ENCODE results near the gene CPTP. TPM values are rescaled to one million over a fixed set of nuclear protein-coding genes. Genes with fewer than 3 reads are reported as not detected.

The CPTP gene
- 10 to 100 TPM; 11.5 to 29.3 (median 19.1) TPM for total RNA-seq
- 10 to 100 TPM; 17.7 to 26.5 TPM for polyA plus RNA-seq
- 17.8 reads per million, percentile 48 among the genes with 10 or more reads in this experiment for total RNA-seq

DNA sequence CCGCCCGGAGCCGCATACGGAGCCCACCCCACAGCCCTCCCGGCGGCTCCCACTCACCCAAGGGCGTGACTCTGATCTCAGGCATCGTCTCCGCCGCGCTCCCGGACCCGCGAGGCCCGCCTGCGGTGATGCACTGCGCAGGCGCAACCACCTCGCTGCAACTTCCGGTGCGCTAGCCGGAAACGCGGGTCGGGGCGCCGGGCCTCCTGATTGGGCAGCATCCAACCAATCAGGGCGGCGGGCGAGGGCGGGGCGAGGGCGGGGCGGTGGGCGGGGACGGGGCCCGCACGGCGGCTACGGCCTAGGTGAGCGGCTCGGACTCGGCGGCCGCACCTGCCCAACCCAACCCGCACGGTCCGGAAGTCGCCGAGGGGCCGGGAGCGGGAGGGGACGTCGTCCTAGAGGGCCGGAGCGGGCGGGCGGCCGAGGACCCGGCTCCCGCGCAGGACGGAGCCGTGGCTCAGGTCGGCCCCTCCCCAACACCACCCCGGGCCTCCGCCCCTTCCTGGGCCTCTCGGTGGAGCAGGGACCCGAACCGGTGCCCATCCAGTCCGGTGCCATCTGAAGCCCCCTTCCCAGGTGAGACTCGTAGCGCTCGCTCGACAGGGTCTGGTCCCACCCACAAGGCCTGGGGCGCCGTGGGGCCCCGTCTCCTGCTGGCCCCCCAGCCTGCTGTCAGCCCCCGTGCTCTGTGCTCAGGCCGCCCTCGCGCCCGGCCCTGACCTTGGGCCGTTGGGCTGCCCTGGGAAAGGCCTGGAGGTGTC is at the start of gene CPTP, which contains the start of gene INTS11:
Gene CPTP (plus strand): TSS at position 279 of the 764 bp plus-strand sequence. CDS start 2,109 bp downstream, outside the sequence.
Gene INTS11 (minus strand): TSS at position 137 of the 764 bp plus-strand sequence. CDS start 52 bp downstream, at position 85.
- peaks cover 0 to 3% (median 0%) of the 10 kb centered on the region in 5 donors for H3K36me3 Mint-ChIP-seq

DNA sequence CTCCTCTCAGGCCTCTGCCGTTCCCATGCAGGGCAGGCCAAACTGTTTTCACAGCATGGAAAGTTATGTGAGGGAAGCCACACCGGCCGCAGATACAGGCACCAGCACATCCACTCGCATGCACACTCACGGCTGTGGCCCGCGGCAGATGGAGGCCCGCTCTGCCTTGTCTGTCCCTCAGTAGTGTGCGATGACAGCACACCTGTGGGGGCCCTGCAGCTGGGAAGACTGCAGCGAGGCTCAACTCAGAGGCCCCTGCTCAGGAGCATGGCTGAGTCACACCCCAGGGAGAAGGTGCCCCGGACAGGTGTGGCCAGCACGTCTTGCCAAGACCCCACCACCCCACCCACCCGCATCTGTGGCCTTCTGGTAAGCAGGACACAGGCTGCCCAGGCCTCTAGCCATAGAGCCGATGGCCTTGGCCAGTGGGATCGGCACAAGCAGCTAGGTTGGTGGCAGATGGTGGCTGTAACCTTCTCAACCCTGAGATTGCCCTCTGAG is 49.6 kb upstream of the CPTP start:
- intact Hi-C loops (cut with micrococcal nuclease) = loop anchor here (2.0 to 5.0 kb wide), 3 partner anchors 63 to 243 kb away; partner anchors contain the start of genes CCNL2 (in 1 of the 2) and TNFRSF4 (in 1 of the 2)
- H3K27ac ChIP-seq (ENCODE audit: low read depth, low read length) = no peak overlapping the region
- Mint-ChIP-seq H3K27me3 (no peaks in the 10 kb centered on the region), H3K4me1 (peaks cover 18 to 37% (median 30%) of the 10 kb centered on the region in 7 donors), H3K4me3 (peak overlapping the region; percentile 52 to 90 (median 68)), H3K27ac (peak overlapping the region in 3 of 9 donors; percentile 24 to 62 (median 48)), H3K9me3 (no peaks in the 10 kb centered on the region), H3K36me3 (peaks cover 0 to 11% (median 0%) of the 10 kb centered on the region in 5 donors)
- no peaks in the 10 kb centered on the region for H3K27me3 ChIP-seq (ENCODE audit: control insufficient read depth in 2 of 2, insufficient read depth in 2 of 2, low read length in 2 of 2)
- H3K9me3 ChIP-seq (ENCODE audit: control insufficient read depth in 2 of 3, low read length in 3 of 3) = no peaks in the 10 kb centered on the region
- H3K36me3 ChIP-seq (ENCODE audit: control insufficient read depth in 2 of 3, insufficient read depth in 3 of 3, low read length in 3 of 3) = peaks cover 0 to 8% (median 0%) of the 10 kb centered on the region in 3 experiments
- POLR2A ChIA-PET = no interaction called here
- peak overlapping the region; percentile 61 for H3K4me3 ChIP-seq (ENCODE audit: low read length)
- DNase-seq = no peak
- H3K4me1 ChIP-seq (ENCODE audit: control insufficient read depth in 2 of 2, insufficient read depth in 2 of 2, low read length in 2 of 2) = peaks cover 28 to 35% of the 10 kb centered on the region in 2 donors
- no peak for ATAC-seq
- CTCF ChIA-PET = no interaction called here

More for the DNA sequence above, at the start of gene CPTP, which contains the start of gene INTS11:
- Mint-ChIP-seq H3K9me3 (peaks cover 0 to 3% (median 0%) of the 10 kb centered on the region in 11 donors), H3K4me1 (peaks cover 12 to 53% (median 31%) of the 10 kb centered on the region in 7 donors), H3K27me3 (no peaks in the 10 kb centered on the region), H3K27ac (peak within 1 kb of the TSS; percentile 67 to 94 (median 91)), H3K4me3 (peak within 1 kb of the TSS; percentile 83 to 96 (median 90))
- POLR2A ChIA-PET = interaction anchor here (0.9 to 1.7 kb wide), 8 partner anchors 12 to 51 kb away, joined by 3 to 5 read pairs (median 4); partner anchors contain the start of genes ACAP3, AURKAIP1 and UBE2J2
- peak within 1 kb of the TSS; percentile 77 for H3K4me3 ChIP-seq (ENCODE audit: low read length)
- peaks cover 18 to 34% of the 10 kb centered on the region in 2 donors for H3K4me1 ChIP-seq (ENCODE audit: control insufficient read depth in 2 of 2, insufficient read depth in 2 of 2, low read length in 2 of 2)
- CTCF ChIA-PET = no interaction called here
- peaks cover 0 to 43% (median 0%) of the 10 kb centered on the region in 3 experiments for H3K36me3 ChIP-seq (ENCODE audit: control insufficient read depth in 2 of 3, insufficient read depth in 3 of 3, low read length in 3 of 3)
- peak within 1 kb of the TSS; percentile 92 for H3K27ac ChIP-seq (ENCODE audit: low read depth, low read length)
- ATAC-seq (peak; percentile 93), DNase-seq (peak; percentile 93 to 97 (median 95))
- H3K27me3 ChIP-seq (ENCODE audit: control insufficient read depth in 2 of 2, insufficient read depth in 2 of 2, low read length in 2 of 2) = no peaks in the 10 kb centered on the region
- no peaks in the 10 kb centered on the region for H3K9me3 ChIP-seq (ENCODE audit: control insufficient read depth in 2 of 3, low read length in 3 of 3)
- intact Hi-C loops (cut with micrococcal nuclease) = loop anchor here (1.0 to 2.0 kb wide), 6 partner anchors 16 to 208 kb away; partner anchors contain the start of genes DVL1 (in 2 of the 2), PUSL1 (in 2 of the 2), AURKAIP1 (in 1 of the 2) and C1orf159 (in 1 of the 2)

DNA sequence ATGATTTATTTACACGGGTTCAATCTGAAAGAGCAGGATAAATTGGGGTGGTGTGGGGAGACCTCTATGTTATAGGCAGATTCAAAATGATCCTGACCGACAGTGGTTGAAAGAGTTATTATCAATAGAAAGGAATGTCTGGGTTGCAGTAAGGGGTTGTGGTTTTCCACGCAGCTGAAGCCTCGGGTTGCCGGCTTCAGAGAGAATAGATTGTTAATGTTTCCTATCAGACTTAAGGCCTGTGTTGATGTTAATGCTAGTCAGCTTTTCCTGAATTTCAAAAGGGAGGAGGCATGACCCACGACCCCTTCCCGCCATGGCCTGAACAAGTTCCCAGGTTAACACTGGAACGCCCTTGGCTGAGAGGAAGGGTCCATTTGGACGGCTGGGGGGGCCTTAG is 48.8 kb upstream of the CPTP start:
- Histone ChIP-seq H3K36me3 (ENCODE audit: control insufficient read depth in 2 of 3, insufficient read depth in 3 of 3, low read length in 3 of 3) (peaks cover 0 to 7% (median 0%) of the 10 kb centered on the region in 3 experiments), H3K4me1 (ENCODE audit: control insufficient read depth in 2 of 2, insufficient read depth in 2 of 2, low read length in 2 of 2) (peaks cover 22 to 27% of the 10 kb centered on the region in 2 donors), H3K27ac (ENCODE audit: low read depth, low read length) (no peak overlapping the region), H3K9me3 (ENCODE audit: control insufficient read depth in 2 of 3, low read length in 3 of 3) (no peaks in the 10 kb centered on the region), H3K4me3 (ENCODE audit: low read length) (no peak overlapping the region), H3K27me3 (ENCODE audit: control insufficient read depth in 2 of 2, insufficient read depth in 2 of 2, low read length in 2 of 2) (no peaks in the 10 kb centered on the region)
- ChIA-PET POLR2A (no interaction called here), CTCF (no interaction called here)
- peaks cover 9 to 28% (median 22%) of the 10 kb centered on the region in 7 donors for H3K4me1 Mint-ChIP-seq
- no peaks in the 10 kb centered on the region for H3K9me3 Mint-ChIP-seq
- peaks cover 0 to 9% (median 0%) of the 10 kb centered on the region in 5 donors for H3K36me3 Mint-ChIP-seq
- no peak for DNase-seq
- H3K27me3 Mint-ChIP-seq = no peaks in the 10 kb centered on the region
- ATAC-seq = no peak
- peak overlapping the region in 9 of 10 donors; percentile 2 to 81 (median 59) for H3K4me3 Mint-ChIP-seq
- peak overlapping the region in 4 of 9 donors; percentile 6 to 82 (median 48) for H3K27ac Mint-ChIP-seq
- intact Hi-C loops (cut with micrococcal nuclease) = loop anchor here in 1 of 2 donors (2.0 kb wide), 1 partner anchor 123 kb away; the partner anchor contains the start of gene CCNL2

DNA sequence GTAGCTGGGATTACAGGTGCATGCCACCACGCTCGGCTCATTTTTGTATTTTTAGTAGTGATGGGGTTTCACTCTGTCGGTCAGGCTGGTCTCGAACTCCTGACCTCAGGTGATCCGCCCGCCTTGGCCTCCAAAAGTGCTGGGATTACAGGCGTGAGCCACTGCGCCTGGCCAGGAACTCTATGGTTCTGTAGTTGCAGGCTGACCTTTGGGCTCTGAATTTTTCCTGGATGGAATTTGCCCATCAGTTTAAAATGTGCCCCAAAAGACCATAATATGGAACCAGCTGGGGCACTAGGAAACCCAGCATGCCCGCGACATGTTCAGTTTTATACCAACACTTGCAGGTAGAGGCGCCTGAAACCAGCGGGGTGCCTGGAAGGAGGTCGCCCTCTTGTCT is 46.0 kb upstream of the CPTP start:
- H3K9me3 ChIP-seq (ENCODE audit: control insufficient read depth in 2 of 3, low read length in 3 of 3) = no peaks in the 10 kb centered on the region
- Mint-ChIP-seq H3K27me3 (no peaks in the 10 kb centered on the region), H3K4me1 (peaks cover 0 to 5% (median 3%) of the 10 kb centered on the region in 7 donors), H3K36me3 (no peaks in the 10 kb centered on the region), H3K4me3 (no peak overlapping the region), H3K27ac (no peak overlapping the region), H3K9me3 (no peaks in the 10 kb centered on the region)
- H3K27ac ChIP-seq (ENCODE audit: low read depth, low read length) = no peak overlapping the region
- POLR2A ChIA-PET = no interaction called here
- H3K4me3 ChIP-seq (ENCODE audit: low read length) = no peak overlapping the region
- CTCF ChIA-PET = no interaction called here
- ATAC-seq = no peak
- DNase-seq = no peak
- intact Hi-C loops (cut with micrococcal nuclease) = no loop called here
- no peaks in the 10 kb centered on the region for H3K27me3 ChIP-seq (ENCODE audit: control insufficient read depth in 2 of 2, insufficient read depth in 2 of 2, low read length in 2 of 2)
- H3K4me1 ChIP-seq (ENCODE audit: control insufficient read depth in 2 of 2, insufficient read depth in 2 of 2, low read length in 2 of 2) = peaks cover 0 to 6% of the 10 kb centered on the region in 2 donors
- H3K36me3 ChIP-seq (ENCODE audit: control insufficient read depth in 2 of 3, insufficient read depth in 3 of 3, low read length in 3 of 3) = peaks cover 0 to 3% (median 0%) of the 10 kb centered on the region in 3 experiments

DNA sequence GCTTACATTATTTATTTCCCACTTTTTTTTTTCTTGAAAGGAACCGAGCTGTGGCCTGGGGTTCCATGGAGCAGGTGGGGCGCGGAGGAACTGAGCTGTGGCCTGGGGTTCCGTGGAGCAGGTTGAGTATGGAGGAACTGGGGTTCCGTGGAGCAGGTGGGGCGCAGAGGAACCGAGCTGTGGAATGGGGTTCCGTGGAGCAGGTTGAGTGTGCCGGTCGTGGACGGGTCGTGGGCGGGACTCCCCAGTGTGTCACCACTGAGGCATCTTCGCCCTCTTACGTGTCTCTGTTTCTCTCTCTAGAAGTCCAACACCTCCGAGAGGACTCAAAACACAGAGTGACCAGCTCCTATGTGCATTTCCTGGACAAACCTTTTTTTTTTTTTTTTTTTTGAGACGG is 45.6 kb upstream of the CPTP start:
- Mint-ChIP-seq H3K36me3 (no peaks in the 10 kb centered on the region), H3K27ac (no peak overlapping the region), H3K4me3 (no peak overlapping the region), H3K27me3 (no peaks in the 10 kb centered on the region), H3K4me1 (peaks cover 0 to 5% (median 3%) of the 10 kb centered on the region in 7 donors), H3K9me3 (no peaks in the 10 kb centered on the region)
- H3K27me3 ChIP-seq (ENCODE audit: control insufficient read depth in 2 of 2, insufficient read depth in 2 of 2, low read length in 2 of 2) = no peaks in the 10 kb centered on the region
- peaks cover 0 to 2% (median 0%) of the 10 kb centered on the region in 3 experiments for H3K36me3 ChIP-seq (ENCODE audit: control insufficient read depth in 2 of 3, insufficient read depth in 3 of 3, low read length in 3 of 3)
- no peaks in the 10 kb centered on the region for H3K9me3 ChIP-seq (ENCODE audit: control insufficient read depth in 2 of 3, low read length in 3 of 3)
- H3K4me3 ChIP-seq (ENCODE audit: low read length) = no peak overlapping the region
- ChIA-PET POLR2A (no interaction called here), CTCF (no interaction called here)
- DNase-seq (no peak), ATAC-seq (no peak)
- intact Hi-C loops (cut with micrococcal nuclease) = no loop called here
- peaks cover 0 to 6% of the 10 kb centered on the region in 2 donors for H3K4me1 ChIP-seq (ENCODE audit: control insufficient read depth in 2 of 2, insufficient read depth in 2 of 2, low read length in 2 of 2)
- no peak overlapping the region for H3K27ac ChIP-seq (ENCODE audit: low read depth, low read length)

DNA sequence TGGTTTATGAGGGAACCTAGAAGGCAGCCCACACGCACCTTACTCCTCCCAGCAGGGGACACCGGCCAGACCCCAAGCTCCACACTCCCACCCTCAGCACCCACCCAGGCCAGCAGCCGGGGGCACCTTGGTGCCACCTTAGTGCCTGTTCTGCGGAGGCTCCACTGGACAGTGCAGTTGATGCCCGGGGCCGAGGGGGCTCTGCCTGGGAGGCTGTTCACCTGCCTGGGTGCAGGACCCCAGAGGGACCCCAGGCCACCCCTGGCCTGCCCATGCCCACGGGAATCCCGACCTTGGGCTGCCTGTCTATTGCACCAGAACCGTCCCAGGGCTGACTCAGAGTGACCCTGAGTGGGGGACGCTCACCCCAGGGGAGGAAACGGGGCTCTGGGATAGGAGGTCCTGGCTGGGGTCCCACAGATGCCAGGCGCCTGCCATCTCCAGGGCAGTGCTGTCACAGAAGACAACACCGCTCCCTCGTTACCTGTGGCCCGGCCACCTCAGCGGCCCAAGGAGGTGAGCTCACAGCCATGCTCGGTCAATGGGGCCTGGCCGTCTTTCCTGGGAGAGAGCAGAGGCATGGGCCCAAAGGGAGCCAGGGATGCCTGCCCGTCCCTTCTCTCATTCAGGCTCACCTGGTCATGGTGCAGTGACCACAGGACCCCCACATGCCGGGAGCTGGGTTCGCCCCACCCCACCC is 43.7 kb upstream of the CPTP start:
- H3K4me1 Mint-ChIP-seq = peaks cover 0 to 1% (median 0%) of the 10 kb centered on the region in 7 donors
- Histone ChIP-seq H3K27ac (ENCODE audit: low read depth, low read length) (no peak overlapping the region), H3K36me3 (ENCODE audit: control insufficient read depth in 2 of 3, insufficient read depth in 3 of 3, low read length in 3 of 3) (no peaks in the 10 kb centered on the region), H3K27me3 (ENCODE audit: control insufficient read depth in 2 of 2, insufficient read depth in 2 of 2, low read length in 2 of 2) (no peaks in the 10 kb centered on the region), H3K4me1 (ENCODE audit: control insufficient read depth in 2 of 2, insufficient read depth in 2 of 2, low read length in 2 of 2) (no peaks in the 10 kb centered on the region), H3K9me3 (ENCODE audit: control insufficient read depth in 2 of 3, low read length in 3 of 3) (no peaks in the 10 kb centered on the region), H3K4me3 (ENCODE audit: low read length) (no peak overlapping the region)
- DNase-seq (no peak), ATAC-seq (no peak)
- H3K27me3 Mint-ChIP-seq = no peaks in the 10 kb centered on the region
- no peak overlapping the region for H3K4me3 Mint-ChIP-seq
- H3K9me3 Mint-ChIP-seq = no peaks in the 10 kb centered on the region
- CTCF ChIA-PET = no interaction called here
- intact Hi-C loops (cut with micrococcal nuclease) = no loop called here
- H3K27ac Mint-ChIP-seq = no peak overlapping the region
- no peaks in the 10 kb centered on the region for H3K36me3 Mint-ChIP-seq
- POLR2A ChIA-PET = no interaction called here

Data from naive thymus-derived CD4-positive, alpha-beta T cell (primary cell).